Naive thymus-derived CD8-positive, alpha-beta T cell (primary cell): ENCODE data around the gene PYCR2. TPM values are rescaled to one million over a fixed set of nuclear protein-coding genes. Genes with fewer than 3 reads are reported as not detected.
A peak's percentile ranks its signal among the peaks of the same experiment; 100 is the strongest.

Experiments
- ATAC-seq, 2 donors: fragments of 150-1000 bp; cut with Tn5 transposase in 1 of 2; sonication (Bioruptor Pico), chemical (Tn5 transposase) in 1 of 2; 1 replicate in 1 of 2; 2 replicates in 1 of 2; pipeline ENCODE4 v1.10.0; 2021; ENCODE audit warnings: mild to moderate bottlenecking in 2 of 2, moderate library complexity in 2 of 2
- POLR2A ChIA-PET: fragments of 350-600 bp; sonication (Branson Sonifier 250); formaldehyde crosslinking; loops from one replicate; lab custom pipeline; 2021; ENCODE audit warnings: antibody characterized with exemption; lab: Charles Lee
- DNase-seq, 10 donors: peaks; one replicate each; pipeline versions ENCODE4 v3.0.0 to v3.0.0-alpha.2; 2020 to 2022
- H3K27ac Mint-ChIP-seq, 10 donors: one replicate each; pipeline ENCODE4 v1.8.0; 2020 to 2022; ENCODE audit warnings: mild to moderate bottlenecking in 10 of 10, mixed read lengths in 10 of 10, moderate library complexity in 4 of 10, inconsistent platforms in 1 of 10
- H3K27me3 Mint-ChIP-seq, 5 donors: one replicate each; pipeline ENCODE4 v1.8.0; 2021 to 2022; ENCODE audit warnings: mixed read lengths in 5 of 5
- H3K36me3 Mint-ChIP-seq, 3 donors: one replicate each; pipeline ENCODE4 v1.8.0; 2020 to 2022; ENCODE audit warnings: mixed read lengths in 3 of 3, mild to moderate bottlenecking in 2 of 3, inconsistent platforms in 1 of 3
- H3K4me1 Mint-ChIP-seq, 4 donors: one replicate each; pipeline ENCODE4 v1.8.0; 2021 to 2022; ENCODE audit warnings: mixed read lengths in 4 of 4
- H3K4me3 Mint-ChIP-seq, 10 donors: one replicate each; pipeline ENCODE4 v1.8.0; 2020 to 2022; ENCODE audit warnings: mild to moderate bottlenecking in 10 of 10, mixed read lengths in 10 of 10, moderate library complexity in 6 of 10, inconsistent platforms in 1 of 10
- H3K9me3 Mint-ChIP-seq, 9 donors: one replicate each; pipeline ENCODE4 v1.8.0; 2020 to 2022; ENCODE audit warnings: mixed read lengths in 9 of 9, mild to moderate bottlenecking in 3 of 9, inconsistent platforms in 1 of 9, moderate library complexity in 1 of 9
- microRNA-seq: library from miRNA; unstranded; fragments of <30 nt; microRNA quantifications from one replicate; pipeline ENCODE4 v1.2.0, GENCODE V29; 2022; ENCODE audit warnings: borderline microRNAs expressed
- polyA plus RNA-seq, 3 donors: library from polyadenylated mRNA; unstranded; fragments of 300-500 nt; fragmentation: Illumina TruSeq; gene quantifications; one replicate each; pipeline ENCODE4 v1.2.3, GENCODE V29; 2021
- total RNA-seq, 8 experiments: library from RNA in 2 of 8; stranded (reverse) in 2 of 8; gene quantifications; one replicate each; pipeline ENCODE4 v1.2.3 and lab custom pipeline; 2021 to 2026

PYCR2 gene
- total and polyA plus RNA-seq, 5 experiments from 2014 or later, result 75.0 to 153 (median 132) TPM

- Mint-ChIP-seq H3K4me1 (peaks cover 27 to 71% (median 55%) of the 10 kb centered on the region in 4 donors), H3K27me3 (no peaks in the 10 kb centered on the region)
- POLR2A ChIA-PET, result interaction anchor here (0.7 to 19.1 kb wide), 9 partner anchors 11 to 94 kb away, joined by 3 to 526 read pairs (median 3); partner anchors contain the start of genes LEFTY1, SRP9 and TMEM63A
Measured at GRCh38 chr1:225871359-225872074, 52.5 kb downstream of the PYCR2 start.

DNA sequence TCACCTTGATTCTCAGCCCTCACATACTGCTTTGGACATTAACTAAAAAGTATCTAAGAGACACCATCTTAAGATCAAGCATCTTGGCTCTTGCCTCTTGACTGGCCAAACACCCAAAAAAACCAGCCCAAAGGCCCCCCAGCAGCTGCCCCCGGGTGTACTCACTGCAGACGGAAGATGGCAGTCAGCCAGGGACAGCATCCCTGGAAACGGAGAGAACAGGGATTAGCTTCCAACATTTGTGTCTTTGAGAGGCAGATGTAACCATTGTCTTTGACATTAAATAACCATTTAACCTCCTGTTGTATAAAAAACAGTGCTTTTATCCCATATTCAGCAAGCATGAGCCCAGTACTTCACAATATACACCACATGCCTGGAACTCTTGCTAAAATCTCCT is 53.1 kb downstream of the PYCR2 start:
- Mint-ChIP-seq H3K36me3 (peaks cover 0 to 97% (median 8%) of the 10 kb centered on the region in 3 donors), H3K27ac (peak overlapping the region in 7 of 10 donors; percentile 25 to 88 (median 63)), H3K4me3 (no peak overlapping the region), H3K9me3 (no peaks in the 10 kb centered on the region), H3K4me1 (peaks cover 28 to 71% (median 55%) of the 10 kb centered on the region in 4 donors), H3K27me3 (no peaks in the 10 kb centered on the region)
- no peak for DNase-seq
- no peak for ATAC-seq
- POLR2A ChIA-PET, result interaction anchor here (1.1 to 19.1 kb wide), 6 partner anchors 12 to 93 kb away, joined by 3 to 526 read pairs (median 8); partner anchors contain the start of genes LEFTY1, SRP9 and TMEM63A

More at GRCh38 chr1:225871359-225872074, 52.5 kb downstream of the PYCR2 start:
- Mint-ChIP-seq H3K36me3 (peaks cover 0 to 97% (median 8%) of the 10 kb centered on the region in 3 donors), H3K27ac (peak overlapping the region in 9 of 10 donors; percentile 57 to 88 (median 68)), H3K4me3 (peak overlapping the region in 2 of 10 donors; percentile 30 to 41), H3K9me3 (no peaks in the 10 kb centered on the region)
- DNase-seq, result no peak
- ATAC-seq, result no peak

Small RNA genes lying within 50 kb of the gene (microRNA-seq; reads per million reads assigned to microRNA genes)
- 1.0 reads per million for gene MIR6741

Other genes starting within 250 kb of the PYCR2 start
- 100 to 1,000 TPM; 168 to 181 TPM for gene SRP9, start 146.4 kb downstream of the PYCR2 start, total RNA-seq
- gene SRP9, start 146.4 kb downstream of the PYCR2 start, polyA plus RNA-seq, result 100 to 1,000 TPM; 273 to 350 (median 288) TPM
- 1 to 10 TPM; 5.4 to 5.9 TPM for gene EPHX1, start 114.1 kb downstream of the PYCR2 start, total RNA-seq
- 1 to 10 TPM; 1.6 to 2.8 (median 2.0) TPM for gene EPHX1, start 114.1 kb downstream of the PYCR2 start, polyA plus RNA-seq
- 100 to 1,000 TPM; 427 to 436 TPM for gene TMEM63A, start 41.9 kb downstream of the PYCR2 start, total RNA-seq
- gene TMEM63A, start 41.9 kb downstream of the PYCR2 start, polyA plus RNA-seq, result 10 to 100 TPM; 34.4 to 53.5 (median 45.1) TPM
- not detected for gene LEFTY1, start 35.1 kb downstream of the PYCR2 start, total RNA-seq
- under 1 TPM in 1 of 3 donors, not detected in 2; 0.22 TPM for gene LEFTY1, start 35.1 kb downstream of the PYCR2 start, polyA plus RNA-seq
- not detected for gene LEFTY2, start 17.0 kb upstream of the PYCR2 start, total RNA-seq
- under 1 TPM; 0.19 to 0.75 (median 0.64) TPM for gene LEFTY2, start 17.0 kb upstream of the PYCR2 start, polyA plus RNA-seq
- gene SDE2, start 75.1 kb upstream of the PYCR2 start, total RNA-seq, result 10 to 100 TPM; 21.7 to 22.5 TPM
- 10 to 100 TPM in 1 of 3 donors, 1 to 10 TPM in 2; 5.1 to 12.0 (median 7.2) TPM for gene SDE2, start 75.1 kb upstream of the PYCR2 start, polyA plus RNA-seq
- gene H3-3A, start 138.5 kb upstream of the PYCR2 start, total RNA-seq, result 100 to 1,000 TPM; 440 to 444 TPM
- gene H3-3A, start 138.5 kb upstream of the PYCR2 start, polyA plus RNA-seq, result 100 to 1,000 TPM; 736 to 904 (median 888) TPM